ENCODE results near the gene FLVCR1. TPM values are rescaled to one million over a fixed set of nuclear protein-coding genes. Genes with fewer than 3 reads are reported as not detected.

FLVCR1 gene
- total RNA-seq, 1 donor from 2014 or later = 11.3 TPM

DNA sequence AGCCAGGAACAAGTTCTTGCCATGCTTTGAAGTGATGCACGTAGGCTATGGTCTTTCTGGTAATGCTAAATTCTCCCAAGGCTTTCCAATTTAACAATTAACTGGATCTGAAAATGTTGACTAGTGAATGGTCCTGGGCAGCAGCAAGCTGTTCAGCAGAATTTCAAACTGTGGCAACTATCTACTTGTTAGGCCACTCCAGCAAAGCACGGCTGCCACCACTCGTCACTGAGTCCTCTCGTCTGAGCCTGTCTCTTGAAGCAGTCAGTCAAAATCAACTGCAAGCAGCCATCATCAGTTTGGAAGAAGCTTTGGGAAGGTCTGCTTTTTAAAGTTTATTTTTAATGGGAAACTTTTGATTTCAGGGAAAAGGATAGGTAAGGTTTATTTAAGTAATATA is 6.1 kb downstream of the FLVCR1 start:
- no peak overlapping the region for H3K4me3 ChIP-seq
- H3K27ac ChIP-seq = no peak overlapping the region
- peaks cover 13% of the 10 kb centered on the region for H3K36me3 ChIP-seq
- H3K9me3 ChIP-seq = no peaks in the 10 kb centered on the region
- DNase-seq (no peak), ATAC-seq (no peak)
- peaks cover 9% of the 10 kb centered on the region for H3K4me1 ChIP-seq
- H3K27me3 ChIP-seq = no peaks in the 10 kb centered on the region
- TF ChIP-seq, protein P1, sequence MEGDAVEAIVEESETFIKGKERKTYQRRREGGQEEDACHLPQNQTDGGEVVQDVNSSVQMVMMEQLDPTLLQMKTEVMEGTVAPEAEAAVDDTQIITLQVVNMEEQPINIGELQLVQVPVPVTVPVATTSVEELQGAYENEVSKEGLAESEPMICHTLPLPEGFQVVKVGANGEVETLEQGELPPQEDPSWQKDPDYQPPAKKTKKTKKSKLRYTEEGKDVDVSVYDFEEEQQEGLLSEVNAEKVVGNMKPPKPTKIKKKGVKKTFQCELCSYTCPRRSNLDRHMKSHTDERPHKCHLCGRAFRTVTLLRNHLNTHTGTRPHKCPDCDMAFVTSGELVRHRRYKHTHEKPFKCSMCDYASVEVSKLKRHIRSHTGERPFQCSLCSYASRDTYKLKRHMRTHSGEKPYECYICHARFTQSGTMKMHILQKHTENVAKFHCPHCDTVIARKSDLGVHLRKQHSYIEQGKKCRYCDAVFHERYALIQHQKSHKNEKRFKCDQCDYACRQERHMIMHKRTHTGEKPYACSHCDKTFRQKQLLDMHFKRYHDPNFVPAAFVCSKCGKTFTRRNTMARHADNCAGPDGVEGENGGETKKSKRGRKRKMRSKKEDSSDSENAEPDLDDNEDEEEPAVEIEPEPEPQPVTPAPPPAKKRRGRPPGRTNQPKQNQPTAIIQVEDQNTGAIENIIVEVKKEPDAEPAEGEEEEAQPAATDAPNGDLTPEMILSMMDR (IDR thresholded peaks at IDR 0.05) = no peak
- intact Hi-C loops (cut with DNase I) = no loop called here

DNA sequence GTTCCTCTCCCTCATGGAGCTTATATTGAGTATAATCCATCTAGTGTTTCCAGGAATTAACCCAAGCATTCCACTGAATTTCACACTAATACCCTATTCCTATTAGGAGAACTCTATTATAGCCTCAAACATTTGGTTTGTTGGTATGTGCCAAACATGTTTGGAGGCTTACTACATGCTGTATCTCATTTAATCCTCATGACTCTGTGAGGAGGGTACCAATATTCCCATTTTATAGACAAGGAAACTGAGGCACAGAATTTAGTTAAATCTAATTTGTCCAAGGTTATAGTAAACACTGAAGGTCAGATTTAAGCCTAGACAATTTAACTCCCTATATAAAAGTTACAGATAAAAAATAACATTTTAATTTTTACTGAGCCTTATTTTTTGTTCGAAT is 9.1 kb downstream of the FLVCR1 start:
- ATAC-seq (no peak), DNase-seq (no peak)
- no peak overlapping the region for H3K27ac ChIP-seq
- H3K9me3 ChIP-seq = no peaks in the 10 kb centered on the region
- H3K4me1 ChIP-seq = no peaks in the 10 kb centered on the region
- intact Hi-C loops (cut with DNase I) = no loop called here
- H3K4me3 ChIP-seq = no peak overlapping the region
- TF ChIP-seq, protein P1 (IDR thresholded peaks at IDR 0.05) = no peak
- no peaks in the 10 kb centered on the region for H3K27me3 ChIP-seq
- H3K36me3 ChIP-seq = peaks cover 13% of the 10 kb centered on the region

DNA sequence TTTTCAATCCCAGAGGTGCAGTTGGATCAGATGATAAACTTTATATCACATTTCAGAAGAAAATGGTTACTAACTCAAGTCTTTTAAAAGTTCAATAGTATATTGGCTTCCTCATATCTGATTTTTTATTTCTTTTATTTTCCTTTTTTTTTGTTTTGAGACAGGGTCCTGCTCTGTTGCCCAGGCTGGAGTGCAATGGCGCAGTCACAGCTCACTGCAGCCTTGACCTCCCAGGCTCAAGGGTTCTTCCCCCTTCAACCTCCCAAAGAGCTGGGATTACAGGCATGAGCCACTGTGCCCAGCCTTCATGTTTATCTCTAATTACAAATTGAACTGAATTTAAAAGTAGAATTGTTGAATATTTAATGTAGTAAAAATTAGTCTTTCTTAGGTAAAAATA is 13.9 kb downstream of the FLVCR1 start:
- ATAC-seq (no peak), DNase-seq (no peak)
- Histone ChIP-seq H3K9me3 (no peaks in the 10 kb centered on the region), H3K27me3 (no peaks in the 10 kb centered on the region), H3K36me3 (peaks cover 39% of the 10 kb centered on the region), H3K4me1 (no peaks in the 10 kb centered on the region), H3K4me3 (no peak overlapping the region), H3K27ac (no peak overlapping the region)
- intact Hi-C loops (cut with DNase I) = no loop called here
- TF ChIP-seq, protein P1 (IDR thresholded peaks at IDR 0.05) = no peak

DNA sequence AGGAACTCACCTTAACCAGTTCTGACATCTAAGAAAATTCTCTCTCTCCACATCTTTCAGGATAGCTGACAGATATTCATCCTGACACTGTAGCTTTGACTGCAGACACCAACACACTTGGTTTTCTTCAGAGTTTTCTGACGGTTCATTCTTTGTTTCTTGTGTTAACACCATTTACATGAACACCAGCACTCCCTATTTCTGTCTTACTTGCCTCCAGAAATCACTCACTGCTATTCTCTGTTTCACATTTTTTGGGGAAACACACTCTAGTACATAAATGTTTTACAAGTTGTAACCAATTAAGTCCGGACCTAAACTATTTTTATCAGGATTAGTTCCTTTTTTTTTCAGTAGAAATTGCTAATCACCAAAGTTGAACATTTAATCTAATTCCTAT is 15.4 kb downstream of the FLVCR1 start:
- TF ChIP-seq, protein P1 (IDR thresholded peaks at IDR 0.05) = no peak
- H3K27me3 ChIP-seq = no peaks in the 10 kb centered on the region
- H3K9me3 ChIP-seq = no peaks in the 10 kb centered on the region
- intact Hi-C loops (cut with DNase I) = no loop called here
- H3K4me1 ChIP-seq = no peaks in the 10 kb centered on the region
- ATAC-seq = no peak
- no peak for DNase-seq
- H3K36me3 ChIP-seq = peaks cover 30% of the 10 kb centered on the region
- H3K4me3 ChIP-seq = no peak overlapping the region
- no peak overlapping the region for H3K27ac ChIP-seq

DNA sequence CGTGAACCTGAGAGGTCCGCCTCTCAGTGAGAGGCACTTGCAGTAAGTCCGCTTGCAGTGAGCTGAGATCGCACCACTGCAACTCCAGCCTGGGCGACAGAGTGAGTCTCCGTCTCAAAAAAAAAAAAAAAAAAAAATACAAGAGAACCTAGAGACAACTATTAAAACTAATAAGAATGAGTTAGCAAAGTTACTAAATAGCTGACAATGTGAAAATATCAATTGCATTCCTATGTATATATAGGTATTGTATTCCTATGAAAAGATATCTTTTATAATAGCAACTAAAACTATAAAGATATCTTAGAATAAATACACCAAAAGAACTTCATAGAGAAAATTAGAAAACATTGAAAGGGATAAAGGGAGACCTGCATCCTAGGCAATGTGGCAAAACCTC is 20.3 kb downstream of the FLVCR1 start:
- Histone ChIP-seq H3K4me1 (no peaks in the 10 kb centered on the region), H3K27ac (no peak overlapping the region), H3K27me3 (no peaks in the 10 kb centered on the region), H3K36me3 (peaks cover 37% of the 10 kb centered on the region), H3K9me3 (no peaks in the 10 kb centered on the region), H3K4me3 (no peak overlapping the region)
- intact Hi-C loops (cut with DNase I) = no loop called here
- TF ChIP-seq, protein P1 (IDR thresholded peaks at IDR 0.05) = no peak
- ATAC-seq = no peak
- DNase-seq = no peak
